ENCODE results near the gene FAM107A. TPM values are rescaled to one million over a fixed set of nuclear protein-coding genes. Genes with fewer than 3 reads are reported as not detected.

The FAM107A gene
- total RNA-seq, 1 donor: not detected

DNA sequence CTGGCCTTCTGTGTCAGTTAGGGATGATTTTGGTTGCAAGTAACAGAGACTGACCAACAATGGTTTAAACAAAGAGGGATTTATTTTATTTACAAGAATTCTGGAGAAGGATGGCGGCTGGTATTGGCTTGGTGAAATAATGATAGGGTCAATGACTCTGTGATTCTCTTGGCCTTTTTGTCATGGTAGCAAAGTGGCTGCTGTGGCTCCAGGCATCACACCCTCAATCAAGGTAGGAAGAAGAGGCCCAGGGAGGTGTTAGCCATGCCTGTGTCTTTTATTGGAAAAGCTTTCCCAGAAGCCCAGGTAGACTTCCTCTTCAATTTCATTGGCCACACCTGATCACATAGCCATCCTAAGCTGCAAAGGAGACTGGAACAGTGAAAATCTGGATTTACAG lies 13.1 kb downstream of the FAM107A start:
- no peak for DNase-seq (ENCODE audit: low read depth)

DNA sequence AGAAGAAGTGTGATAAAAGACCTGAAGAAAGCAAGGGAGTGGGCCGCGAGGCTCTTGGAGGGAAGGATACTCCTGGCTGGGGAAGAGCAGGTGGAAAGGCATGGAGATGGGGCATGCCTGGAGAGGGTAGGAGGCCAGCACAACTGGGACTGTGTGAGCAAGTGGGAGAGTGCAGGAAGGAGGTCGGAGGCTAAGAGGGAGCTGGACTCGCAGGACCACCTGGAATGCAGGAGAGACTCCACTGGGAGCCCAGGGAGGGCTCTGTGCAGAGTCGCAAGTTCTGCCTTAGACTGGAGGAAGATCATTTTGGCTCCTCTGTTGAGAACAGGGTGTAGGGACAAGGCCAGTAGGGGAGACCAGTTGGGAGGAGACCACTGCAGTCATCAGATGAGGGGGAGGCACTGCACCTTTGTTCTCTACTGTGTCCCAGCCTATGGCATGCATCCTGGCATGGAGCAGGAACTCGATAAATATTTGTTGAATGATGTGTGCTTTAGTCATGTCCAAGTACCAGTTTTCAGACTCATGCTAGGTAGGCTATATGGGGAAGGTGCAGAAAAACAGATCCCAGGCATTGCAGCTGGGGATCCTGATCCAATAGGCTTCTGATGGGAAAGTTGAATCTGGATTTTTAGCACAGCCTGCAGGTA lies 13.7 kb downstream of the FAM107A start:
- H3K4me3 ChIP-seq (ENCODE audit: low read depth, low read length): no peak overlapping the region
- TF ChIP-seq, protein P1, sequence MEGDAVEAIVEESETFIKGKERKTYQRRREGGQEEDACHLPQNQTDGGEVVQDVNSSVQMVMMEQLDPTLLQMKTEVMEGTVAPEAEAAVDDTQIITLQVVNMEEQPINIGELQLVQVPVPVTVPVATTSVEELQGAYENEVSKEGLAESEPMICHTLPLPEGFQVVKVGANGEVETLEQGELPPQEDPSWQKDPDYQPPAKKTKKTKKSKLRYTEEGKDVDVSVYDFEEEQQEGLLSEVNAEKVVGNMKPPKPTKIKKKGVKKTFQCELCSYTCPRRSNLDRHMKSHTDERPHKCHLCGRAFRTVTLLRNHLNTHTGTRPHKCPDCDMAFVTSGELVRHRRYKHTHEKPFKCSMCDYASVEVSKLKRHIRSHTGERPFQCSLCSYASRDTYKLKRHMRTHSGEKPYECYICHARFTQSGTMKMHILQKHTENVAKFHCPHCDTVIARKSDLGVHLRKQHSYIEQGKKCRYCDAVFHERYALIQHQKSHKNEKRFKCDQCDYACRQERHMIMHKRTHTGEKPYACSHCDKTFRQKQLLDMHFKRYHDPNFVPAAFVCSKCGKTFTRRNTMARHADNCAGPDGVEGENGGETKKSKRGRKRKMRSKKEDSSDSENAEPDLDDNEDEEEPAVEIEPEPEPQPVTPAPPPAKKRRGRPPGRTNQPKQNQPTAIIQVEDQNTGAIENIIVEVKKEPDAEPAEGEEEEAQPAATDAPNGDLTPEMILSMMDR (IDR thresholded peaks at IDR 0.05; ENCODE audit: insufficient read depth, low read depth, low read length): no peak
- no peak for DNase-seq (ENCODE audit: low read depth)

More for the DNA sequence above, 13.1 kb downstream of the FAM107A start:
- H3K4me3 ChIP-seq (ENCODE audit: low read depth, low read length): no peak overlapping the region
- TF ChIP-seq, protein P1 (IDR thresholded peaks at IDR 0.05; ENCODE audit: insufficient read depth, low read depth, low read length): no peak

DNA sequence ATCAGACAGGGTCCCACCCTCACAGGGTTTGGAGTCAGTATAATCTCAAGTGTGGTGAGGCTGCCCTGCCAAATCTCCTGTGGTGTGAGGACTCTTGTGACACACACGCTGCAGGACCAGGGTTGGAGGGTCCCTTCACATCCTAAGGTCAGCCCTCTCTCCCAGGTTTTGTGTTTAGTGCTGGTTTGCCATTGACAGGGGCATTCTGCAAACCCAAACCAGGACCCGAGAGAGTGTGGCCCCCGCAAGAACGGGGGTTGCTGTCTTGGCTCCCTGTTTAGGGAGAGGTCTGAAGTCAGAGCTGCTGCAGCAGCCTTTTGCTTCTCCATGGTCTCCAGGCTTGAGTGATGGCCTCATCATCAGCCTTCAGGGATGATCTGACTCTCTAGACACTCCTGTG lies 14.7 kb downstream of the FAM107A start:
- TF ChIP-seq, protein P1 (IDR thresholded peaks at IDR 0.05; ENCODE audit: insufficient read depth, low read depth, low read length): no peak
- no peak overlapping the region for H3K4me3 ChIP-seq (ENCODE audit: low read depth, low read length)
- DNase-seq (ENCODE audit: low read depth): no peak

DNA sequence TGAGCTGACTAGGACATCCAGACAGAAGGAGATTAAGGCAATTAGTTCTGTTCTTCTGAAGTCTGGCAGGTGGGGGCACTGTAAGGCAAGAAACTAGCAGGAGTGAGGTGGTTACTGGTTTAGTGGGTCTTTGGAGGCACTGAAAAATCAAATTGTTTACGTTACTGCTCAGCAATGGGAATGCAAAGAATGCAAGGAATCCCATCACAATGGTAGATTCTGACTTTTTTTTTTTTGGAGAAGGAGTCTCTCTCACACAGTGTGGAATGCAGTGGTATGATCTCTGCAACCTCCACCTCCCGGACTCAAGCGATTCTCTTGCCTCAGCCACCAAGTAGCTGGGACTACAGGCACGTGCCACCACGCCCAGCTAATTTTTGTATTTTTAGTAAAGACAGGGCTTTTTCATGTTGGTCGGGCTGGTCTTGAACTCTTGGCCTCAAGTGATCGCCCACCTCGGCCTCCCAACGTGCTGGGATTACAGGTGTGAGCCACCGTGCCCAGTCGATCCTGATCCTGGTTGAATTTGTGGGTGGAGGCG lies 16.4 kb downstream of the FAM107A start:
- TF ChIP-seq, protein P1 (IDR thresholded peaks at IDR 0.05; ENCODE audit: insufficient read depth, low read depth, low read length): peak; percentile 57

DNA sequence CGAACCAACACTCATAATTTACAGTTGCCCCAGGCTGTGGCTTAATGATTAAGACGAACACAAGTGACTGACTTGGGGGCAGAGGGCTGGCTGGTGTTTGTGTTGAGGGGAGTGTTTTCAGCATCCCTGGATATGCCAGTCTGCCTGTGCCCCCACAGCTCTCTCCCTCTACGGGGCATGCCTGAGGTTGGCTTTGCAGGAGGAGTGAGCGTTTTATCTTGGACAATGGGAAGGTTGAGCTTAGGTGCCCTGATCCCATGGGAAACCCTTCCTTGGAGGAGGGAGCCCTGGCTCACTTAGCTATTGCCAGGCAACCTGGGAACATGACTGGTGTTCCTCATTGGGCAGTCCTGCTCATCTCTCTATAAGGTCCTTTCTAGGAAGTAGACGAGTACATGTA lies 17.6 kb downstream of the FAM107A start:
- no peak overlapping the region for H3K4me3 ChIP-seq (ENCODE audit: low read depth, low read length)
- DNase-seq (ENCODE audit: low read depth): no peak
- TF ChIP-seq, protein P1 (IDR thresholded peaks at IDR 0.05; ENCODE audit: insufficient read depth, low read depth, low read length): no peak

More for the DNA sequence above, 16.4 kb downstream of the FAM107A start:
- H3K4me3 ChIP-seq (ENCODE audit: low read depth, low read length): no peak overlapping the region
- peak; percentile 86 for DNase-seq (ENCODE audit: low read depth)

DNA sequence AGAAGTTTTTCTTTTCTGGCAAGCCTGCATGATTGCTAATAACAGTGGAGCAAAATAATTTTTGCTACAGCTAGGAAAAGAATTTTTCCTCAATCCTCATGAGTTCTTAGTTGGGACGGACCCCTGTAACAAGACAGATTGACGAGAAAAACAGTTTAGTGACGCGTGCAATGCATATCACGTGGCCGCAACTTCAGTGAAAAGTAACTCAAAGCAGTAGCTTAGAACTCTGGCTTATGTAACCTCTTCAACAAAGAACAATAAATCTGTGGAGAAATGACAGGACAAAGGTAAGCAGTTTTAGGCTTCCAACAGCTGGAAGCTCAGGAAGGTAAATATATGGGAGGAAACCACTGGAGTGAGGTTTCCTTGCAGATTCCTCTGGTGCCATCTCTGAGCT lies 19.7 kb downstream of the FAM107A start:
- no peak overlapping the region for H3K4me3 ChIP-seq (ENCODE audit: low read depth, low read length)
- TF ChIP-seq, protein P1 (IDR thresholded peaks at IDR 0.05; ENCODE audit: insufficient read depth, low read depth, low read length): no peak
- no peak for DNase-seq (ENCODE audit: low read depth)
